ENCODE measurements around the gene PACSIN2. TPM values are rescaled to one million over a fixed set of nuclear protein-coding genes. Genes with fewer than 3 reads are reported as not detected.

The PACSIN2 gene
- total and polyA plus RNA-seq, 2 of the 13 experiments (the other 11 are each of a cell fraction or from before 2014, with no cell fraction given): 54.1 to 68.8 TPM

DNA sequence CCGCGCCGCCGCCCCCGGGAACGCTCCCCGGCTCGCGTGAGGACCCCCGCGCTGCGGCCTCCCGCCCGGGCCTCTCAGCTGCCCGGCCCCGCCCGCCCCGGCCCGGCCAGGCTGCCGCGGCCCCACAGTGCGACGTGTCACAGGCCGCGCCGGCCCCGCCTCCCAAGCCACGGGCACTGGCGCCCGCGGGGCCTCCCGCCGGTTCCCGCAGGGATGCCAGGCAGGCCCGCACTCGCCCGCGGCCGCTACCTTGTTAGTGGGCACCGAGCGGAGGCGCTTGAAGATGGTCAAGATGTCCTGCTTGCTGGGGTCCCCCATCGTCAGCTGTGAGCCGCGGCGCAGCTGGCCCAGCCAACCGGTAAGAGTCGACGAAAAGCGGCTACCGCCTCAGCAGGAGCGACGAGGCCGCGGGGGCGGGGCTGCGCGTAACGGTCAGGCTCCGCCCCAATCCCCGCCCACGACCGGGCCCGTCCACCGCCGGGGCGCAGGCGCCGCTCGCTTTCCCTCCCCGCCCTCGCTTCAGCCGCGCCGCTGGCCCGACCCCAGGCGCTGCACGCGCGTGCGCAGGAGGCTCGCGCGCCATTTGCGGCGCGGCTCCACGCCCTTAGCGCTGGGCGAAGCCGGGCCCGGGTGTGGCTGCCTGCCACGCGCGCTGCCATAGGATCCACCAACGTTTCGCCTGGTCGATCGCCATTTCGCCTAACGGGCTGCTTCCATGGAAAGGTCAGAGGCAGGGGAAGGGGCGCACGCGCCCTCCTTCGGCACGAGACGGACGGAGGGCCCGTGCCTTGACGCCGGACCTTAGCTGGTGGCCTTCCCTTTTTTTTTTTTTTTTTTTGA is 157.9 kb downstream of the PACSIN2 start, which contains the start of gene ARFGAP3:
Gene ARFGAP3 (minus strand): TSS at position 409 of the 840 bp plus-strand sequence. CDS start 91 bp downstream, at position 318.
- H3K4me2 ChIP-seq (ENCODE audit: low read depth, low read length): peak within 1 kb of the TSS; percentile 92
- no peaks in the 10 kb centered on the region for H3K9me3 ChIP-seq (ENCODE audit: low read length)
- intact Hi-C loops (cut with micrococcal nuclease; ENCODE audit: unreplicated experiment) (loop anchor here (10.0 kb wide), 2 partner anchors 52 to 212 kb away; partner anchors contain the start of genes ATP5MGL and CYB5R3), in situ Hi-C loops (cut with HindIII; ENCODE audit: extremely low pct_ligation_motif_present, low pct_unique_long_range_greater_than_20kb) (loop anchor here (5.0 kb wide), 1 partner anchor 50 kb away; no protein-coding TSS in a partner anchor)
- H3K9ac ChIP-seq (ENCODE audit: insufficient read depth, low read depth, low read length): peak within 1 kb of the TSS; percentile 96
- DNase-seq (ENCODE audit: low spot score): peak; percentile 72
- H3K79me2 ChIP-seq (ENCODE audit: insufficient read depth, low read length): peaks cover 37% of the 10 kb centered on the region
- H3K27me3 ChIP-seq (ENCODE audit: control insufficient read depth in 1 of 2, insufficient read depth in 2 of 2, low read length in 2 of 2): no peaks in the 10 kb centered on the region; a peak in 1 of 5 replicates
- peak within 1 kb of the TSS; percentile 94 for H3K27ac ChIP-seq (ENCODE audit: extremely low read length, insufficient read depth, low read length)
- H3K4me3 ChIP-seq (replicated peaks in 1 of 3; ENCODE audit: insufficient read depth in 1 of 3, low read depth in 2 of 3, low read length in 3 of 3): peak within 1 kb of the TSS; percentile 95 to 98 (median 96)
- ChIA-PET CTCF (ENCODE audit: low intra/inter-chr PET ratio, low total read pairs) (interaction anchor here (0.8 kb wide), 1 partner anchor 10 kb away, joined by 3 read pairs; no protein-coding TSS in a partner anchor), POLR2A (interaction anchor here (0.6 to 3.7 kb wide), 9 partner anchors 10 to 242 kb away, joined by 3 to 11 read pairs (median 4); partner anchors contain the start of gene POLDIP3)
- peak; percentile 88 for ATAC-seq
- WGBS (ENCODE audit: low lambda C conversion rate): 85% methylated on average over 18 of the region's 111 CpGs
- H3K36me3 ChIP-seq (replicated peaks in 1 of 2; ENCODE audit: control insufficient read depth in 1 of 2, insufficient read depth in 2 of 2, low read length in 2 of 2): peaks cover 0 to 8% of the 10 kb centered on the region in 2 experiments; a peak in 1 of 5 replicates
- H3K4me1 ChIP-seq (ENCODE audit: insufficient read depth, low read length): peaks cover 39% of the 10 kb centered on the region
- H2AFZ ChIP-seq (ENCODE audit: low read length): no peak within 1 kb of the TSS
- no TSS peak for BruUV-seq (replicated peaks)
- no peak for FAIRE-seq
- H4K20me1 ChIP-seq (ENCODE audit: insufficient read depth, low read length): peaks cover 12% of the 10 kb centered on the region; the same call in 1 of the 2 replicates
- TF ChIP-seq ZNF788 (CRISPR knock-in tag; IDR thresholded peaks at IDR 0.05; ENCODE audit: borderline replicate concordance) (peak; percentile 51; the same call in 1 of the 2 replicates), ZNF878 (CRISPR knock-in tag; IDR thresholded peaks at IDR 0.05) (0 out of 2 replicates have a peak, but pooled peaks have one; percentile 24), RBFOX2 (IDR thresholded peaks at IDR 0.05; ENCODE audit: low read depth, low read length) (peak; percentile 92), JUN (CRISPR knock-in tag; IDR thresholded peaks at IDR 0.05) (peak; percentile 52; the same call in 1 of the 2 replicates), KLF6 (CRISPR knock-in tag; IDR thresholded peaks at IDR 0.05) (0 out of 2 replicates have a peak, but pooled peaks have one; percentile 64), STAT5B (CRISPR knock-in tag; IDR thresholded peaks at IDR 0.05) (no peak), ZNF256 (CRISPR knock-in tag; conservative IDR thresholded peaks at IDR 0.05) (peak; percentile 72; the same call in 1 of the 2 replicates)
- TF ChIP-seq, protein P1, sequence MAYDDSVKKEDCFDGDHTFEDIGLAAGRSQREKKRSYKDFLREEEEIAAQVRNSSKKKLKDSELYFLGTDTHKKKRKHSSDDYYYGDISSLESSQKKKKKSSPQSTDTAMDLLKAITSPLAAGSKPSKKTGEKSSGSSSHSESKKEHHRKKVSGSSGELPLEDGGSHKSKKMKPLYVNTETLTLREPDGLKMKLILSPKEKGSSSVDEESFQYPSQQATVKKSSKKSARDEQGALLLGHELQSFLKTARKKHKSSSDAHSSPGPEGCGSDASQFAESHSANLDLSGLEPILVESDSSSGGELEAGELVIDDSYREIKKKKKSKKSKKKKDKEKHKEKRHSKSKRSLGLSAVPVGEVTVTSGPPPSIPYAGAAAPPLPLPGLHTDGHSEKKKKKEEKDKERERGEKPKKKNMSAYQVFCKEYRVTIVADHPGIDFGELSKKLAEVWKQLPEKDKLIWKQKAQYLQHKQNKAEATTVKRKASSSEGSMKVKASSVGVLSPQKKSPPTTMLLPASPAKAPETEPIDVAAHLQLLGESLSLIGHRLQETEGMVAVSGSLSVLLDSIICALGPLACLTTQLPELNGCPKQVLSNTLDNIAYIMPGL (CRISPR knock-in tag; IDR thresholded peaks at IDR 0.05; ENCODE audit: borderline replicate concordance in 1 of 2, low read depth in 1 of 2): peak in 1 of 2 experiments; percentile 22; a peak in 1 of 4 replicates
- TF ChIP-seq, protein P2, sequence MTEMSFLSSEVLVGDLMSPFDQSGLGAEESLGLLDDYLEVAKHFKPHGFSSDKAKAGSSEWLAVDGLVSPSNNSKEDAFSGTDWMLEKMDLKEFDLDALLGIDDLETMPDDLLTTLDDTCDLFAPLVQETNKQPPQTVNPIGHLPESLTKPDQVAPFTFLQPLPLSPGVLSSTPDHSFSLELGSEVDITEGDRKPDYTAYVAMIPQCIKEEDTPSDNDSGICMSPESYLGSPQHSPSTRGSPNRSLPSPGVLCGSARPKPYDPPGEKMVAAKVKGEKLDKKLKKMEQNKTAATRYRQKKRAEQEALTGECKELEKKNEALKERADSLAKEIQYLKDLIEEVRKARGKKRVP (CRISPR knock-in tag; IDR thresholded peaks at IDR 0.05): peak in 1 of 2 experiments; percentile 56; a peak in 1 of 4 replicates
- TF ChIP-seq, protein P3, sequence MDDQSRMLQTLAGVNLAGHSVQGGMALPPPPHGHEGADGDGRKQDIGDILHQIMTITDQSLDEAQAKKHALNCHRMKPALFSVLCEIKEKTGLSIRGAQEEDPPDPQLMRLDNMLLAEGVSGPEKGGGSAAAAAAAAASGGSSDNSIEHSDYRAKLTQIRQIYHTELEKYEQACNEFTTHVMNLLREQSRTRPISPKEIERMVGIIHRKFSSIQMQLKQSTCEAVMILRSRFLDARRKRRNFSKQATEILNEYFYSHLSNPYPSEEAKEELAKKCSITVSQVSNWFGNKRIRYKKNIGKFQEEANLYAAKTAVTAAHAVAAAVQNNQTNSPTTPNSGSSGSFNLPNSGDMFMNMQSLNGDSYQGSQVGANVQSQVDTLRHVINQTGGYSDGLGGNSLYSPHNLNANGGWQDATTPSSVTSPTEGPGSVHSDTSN (CRISPR knock-in tag; IDR thresholded peaks at IDR 0.05; ENCODE audit: borderline replicate concordance): no peak
- TF ChIP-seq, protein P4, sequence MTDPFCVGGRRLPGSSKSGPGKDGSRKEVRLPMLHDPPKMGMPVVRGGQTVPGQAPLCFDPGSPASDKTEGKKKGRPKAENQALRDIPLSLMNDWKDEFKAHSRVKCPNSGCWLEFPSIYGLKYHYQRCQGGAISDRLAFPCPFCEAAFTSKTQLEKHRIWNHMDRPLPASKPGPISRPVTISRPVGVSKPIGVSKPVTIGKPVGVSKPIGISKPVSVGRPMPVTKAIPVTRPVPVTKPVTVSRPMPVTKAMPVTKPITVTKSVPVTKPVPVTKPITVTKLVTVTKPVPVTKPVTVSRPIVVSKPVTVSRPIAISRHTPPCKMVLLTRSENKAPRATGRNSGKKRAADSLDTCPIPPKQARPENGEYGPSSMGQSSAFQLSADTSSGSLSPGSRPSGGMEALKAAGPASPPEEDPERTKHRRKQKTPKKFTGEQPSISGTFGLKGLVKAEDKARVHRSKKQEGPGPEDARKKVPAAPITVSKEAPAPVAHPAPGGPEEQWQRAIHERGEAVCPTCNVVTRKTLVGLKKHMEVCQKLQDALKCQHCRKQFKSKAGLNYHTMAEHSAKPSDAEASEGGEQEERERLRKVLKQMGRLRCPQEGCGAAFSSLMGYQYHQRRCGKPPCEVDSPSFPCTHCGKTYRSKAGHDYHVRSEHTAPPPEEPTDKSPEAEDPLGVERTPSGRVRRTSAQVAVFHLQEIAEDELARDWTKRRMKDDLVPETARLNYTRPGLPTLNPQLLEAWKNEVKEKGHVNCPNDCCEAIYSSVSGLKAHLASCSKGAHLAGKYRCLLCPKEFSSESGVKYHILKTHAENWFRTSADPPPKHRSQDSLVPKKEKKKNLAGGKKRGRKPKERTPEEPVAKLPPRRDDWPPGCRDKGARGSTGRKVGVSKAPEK (CRISPR knock-in tag; IDR thresholded peaks at IDR 0.05; ENCODE audit: borderline replicate concordance): no peak
- TF ChIP-seq, protein P5, sequence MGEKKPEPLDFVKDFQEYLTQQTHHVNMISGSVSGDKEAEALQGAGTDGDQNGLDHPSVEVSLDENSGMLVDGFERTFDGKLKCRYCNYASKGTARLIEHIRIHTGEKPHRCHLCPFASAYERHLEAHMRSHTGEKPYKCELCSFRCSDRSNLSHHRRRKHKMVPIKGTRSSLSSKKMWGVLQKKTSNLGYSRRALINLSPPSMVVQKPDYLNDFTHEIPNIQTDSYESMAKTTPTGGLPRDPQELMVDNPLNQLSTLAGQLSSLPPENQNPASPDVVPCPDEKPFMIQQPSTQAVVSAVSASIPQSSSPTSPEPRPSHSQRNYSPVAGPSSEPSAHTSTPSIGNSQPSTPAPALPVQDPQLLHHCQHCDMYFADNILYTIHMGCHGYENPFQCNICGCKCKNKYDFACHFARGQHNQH (CRISPR knock-in tag; IDR thresholded peaks at IDR 0.05): peak; percentile 61
